ENCODE results near the gene RTN3.

GRCh38 chr11:63775191-63775590 lies 93.9 kb downstream of the RTN3 start:
- TF ChIP-seq TAF1 (IDR thresholded peaks at IDR 0.05; ENCODE audit: borderline replicate concordance, low read depth, low read length) (no peak), POLR2A (IDR thresholded peaks at IDR 0.05; ENCODE audit: low read depth, low read length) (no peak), POLR2AphosphoS5 (IDR thresholded peaks at IDR 0.05; ENCODE audit: low read depth, low read length) (no peak)

Data from GM12892 (cell line).